ENCODE measurements around the gene DNAH3. TPM values are rescaled to one million over a fixed set of nuclear protein-coding genes. Genes with fewer than 3 reads are reported as not detected.
"Not testable (repeated sequence)": the region's sequence is repeated elsewhere in the genome, so short reads cannot be mapped to it uniquely, and the experiment has no call there.

DNAH3 gene
- polyA plus RNA-seq, 12 donors = 0.08 to 0.97 (median 0.41) TPM; not detected in 2

- DNase-seq = no peak
Measured at GRCh38 chr16:21005008-21005407, 145.6 kb downstream of the DNAH3 start.

- no peak for DNase-seq
Measured at GRCh38 chr16:21001262-21001661, 149.4 kb downstream of the DNAH3 start.

- no peak for DNase-seq
Measured at GRCh38 chr16:20997147-20997546, 153.5 kb downstream of the DNAH3 start.

GRCh38 chr16:20995711-20996110 lies 154.9 kb downstream of the DNAH3 start:
- DNase-seq = no peak

GRCh38 chr16:20989496-20990070 lies 161.1 kb downstream of the DNAH3 start:
- DNase-seq = not testable (repeated sequence)

- DNase-seq = no peak
Measured at GRCh38 chr16:20987049-20987448, 163.6 kb downstream of the DNAH3 start.

GRCh38 chr16:20984019-20984418 lies 166.6 kb downstream of the DNAH3 start:
- no peak for DNase-seq

- DNase-seq = no peak
Measured at GRCh38 chr16:20976576-20976975, 174.1 kb downstream of the DNAH3 start.

GRCh38 chr16:20973201-20973600 lies 177.4 kb downstream of the DNAH3 start:
- not testable (repeated sequence) for DNase-seq

GRCh38 chr16:20971401-20971800 lies 179.2 kb downstream of the DNAH3 start:
- DNase-seq = no peak

GRCh38 chr16:20969386-20969785 lies 181.3 kb downstream of the DNAH3 start:
- DNase-seq = no peak

- no peak for DNase-seq
Measured at GRCh38 chr16:20968765-20969164, 181.9 kb downstream of the DNAH3 start.

GRCh38 chr16:20960899-20961298 lies 189.7 kb downstream of the DNAH3 start:
- no peak for DNase-seq

- DNase-seq = no peak
Measured at GRCh38 chr16:20957153-20957552, 193.5 kb downstream of the DNAH3 start.

- DNase-seq = no peak
Measured at GRCh38 chr16:20956319-20956718, 194.3 kb downstream of the DNAH3 start.

- DNase-seq = no peak
Measured at GRCh38 chr16:20954574-20954973, 196.1 kb downstream of the DNAH3 start.

GRCh38 chr16:20952139-20952920 lies 198.3 kb downstream of the DNAH3 start:
- DNase-seq = no peak

GRCh38 chr16:20950294-20950693 lies 200.4 kb downstream of the DNAH3 start:
- no peak for DNase-seq

GRCh38 chr16:20949660-20950059 lies 201.0 kb downstream of the DNAH3 start:
- DNase-seq = no peak

GRCh38 chr16:20948444-20948843 lies 202.2 kb downstream of the DNAH3 start:
- no peak for DNase-seq

GRCh38 chr16:20946015-20946629 lies 204.5 kb downstream of the DNAH3 start:
- no peak for DNase-seq

GRCh38 chr16:20945575-20945875 lies 205.1 kb downstream of the DNAH3 start:
- not testable (repeated sequence) for DNase-seq

- DNase-seq = no peak
Measured at GRCh38 chr16:20944861-20945574, 205.6 kb downstream of the DNAH3 start.
